Measurements from ENCODE around the gene DBF4B.

DBF4B gene

GRCh38 chr17:44777394-44778348 is 69.2 kb downstream of the DBF4B start:
- DNase-seq (ENCODE audit: low read depth): no peak

DNA sequence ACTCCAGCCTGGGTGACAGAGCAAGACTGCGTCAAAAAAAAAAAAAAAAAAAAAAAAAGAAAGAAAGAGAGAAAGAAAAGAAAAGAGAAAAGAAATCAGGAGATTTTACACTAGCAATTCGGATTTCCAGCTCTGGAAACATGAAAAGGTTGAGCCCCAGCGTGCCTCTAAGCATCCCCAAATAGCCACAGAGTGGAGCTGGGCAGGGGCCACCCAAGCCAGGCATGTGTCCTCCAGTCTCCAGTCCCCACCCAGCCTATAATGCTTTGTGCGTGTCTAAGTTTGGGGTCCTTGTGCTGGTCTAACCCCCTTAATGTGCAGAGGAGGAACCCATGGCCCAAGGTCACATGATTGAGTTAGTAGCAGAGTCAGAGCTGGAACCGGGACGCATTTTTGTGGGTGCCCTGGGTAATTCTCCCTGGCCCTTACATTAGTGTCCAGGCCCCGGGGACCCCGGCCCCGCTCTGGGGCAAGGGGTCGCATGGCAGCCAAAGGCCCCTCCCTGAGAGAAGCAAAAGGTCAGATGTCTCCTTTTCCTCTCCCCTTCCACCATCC is 70.3 kb downstream of the DBF4B start:
- no peak for DNase-seq (ENCODE audit: low read depth)

DNA sequence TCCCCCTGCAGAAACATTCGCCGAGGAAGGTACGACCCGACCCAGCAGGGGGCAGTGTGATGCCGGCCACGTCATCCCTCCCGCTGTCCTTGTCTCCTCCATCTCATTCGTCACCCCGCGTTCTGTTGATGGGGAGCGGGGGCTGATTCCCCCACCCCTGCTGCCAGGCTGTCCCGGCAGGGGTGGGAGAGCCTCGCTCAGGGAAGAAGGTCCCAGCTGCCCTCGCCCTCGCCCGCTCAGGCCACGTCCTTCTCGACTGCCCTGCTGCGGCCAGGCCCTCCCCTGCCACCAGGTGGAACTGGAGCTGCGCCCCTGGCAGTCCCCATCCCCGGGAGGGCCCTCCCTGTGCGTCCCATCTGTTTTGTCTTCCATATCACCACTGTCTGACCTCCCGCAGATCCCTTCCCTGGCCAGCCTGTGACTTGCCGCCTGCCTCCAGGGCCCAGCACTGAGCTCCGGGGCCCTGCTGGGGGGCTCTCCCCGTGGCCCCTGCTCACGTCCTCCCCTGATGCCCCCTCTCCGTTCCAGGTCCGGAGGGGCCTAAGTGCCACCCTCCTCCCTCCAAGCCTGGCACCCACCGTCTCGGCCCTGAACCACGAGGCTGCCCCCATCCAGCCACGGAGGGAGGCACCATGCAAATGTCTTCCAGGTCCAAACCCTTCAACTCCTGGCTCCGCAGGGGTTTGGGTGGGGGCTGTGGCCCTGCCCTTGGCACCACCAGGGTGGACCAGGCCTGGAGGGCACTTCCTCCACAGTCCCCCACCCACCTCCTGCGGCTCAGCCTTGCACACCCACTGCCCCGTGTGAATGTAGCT is 71.0 kb downstream of the DBF4B start:
- DNase-seq (ENCODE audit: low read depth): peak; percentile 68

- no peak for DNase-seq (ENCODE audit: low read depth)
Observed at GRCh38 chr17:44780161-44780560, 71.7 kb downstream of the DBF4B start.

GRCh38 chr17:44780845-44781480 is 72.5 kb downstream of the DBF4B start:
- DNase-seq (ENCODE audit: low read depth): no peak

DNA sequence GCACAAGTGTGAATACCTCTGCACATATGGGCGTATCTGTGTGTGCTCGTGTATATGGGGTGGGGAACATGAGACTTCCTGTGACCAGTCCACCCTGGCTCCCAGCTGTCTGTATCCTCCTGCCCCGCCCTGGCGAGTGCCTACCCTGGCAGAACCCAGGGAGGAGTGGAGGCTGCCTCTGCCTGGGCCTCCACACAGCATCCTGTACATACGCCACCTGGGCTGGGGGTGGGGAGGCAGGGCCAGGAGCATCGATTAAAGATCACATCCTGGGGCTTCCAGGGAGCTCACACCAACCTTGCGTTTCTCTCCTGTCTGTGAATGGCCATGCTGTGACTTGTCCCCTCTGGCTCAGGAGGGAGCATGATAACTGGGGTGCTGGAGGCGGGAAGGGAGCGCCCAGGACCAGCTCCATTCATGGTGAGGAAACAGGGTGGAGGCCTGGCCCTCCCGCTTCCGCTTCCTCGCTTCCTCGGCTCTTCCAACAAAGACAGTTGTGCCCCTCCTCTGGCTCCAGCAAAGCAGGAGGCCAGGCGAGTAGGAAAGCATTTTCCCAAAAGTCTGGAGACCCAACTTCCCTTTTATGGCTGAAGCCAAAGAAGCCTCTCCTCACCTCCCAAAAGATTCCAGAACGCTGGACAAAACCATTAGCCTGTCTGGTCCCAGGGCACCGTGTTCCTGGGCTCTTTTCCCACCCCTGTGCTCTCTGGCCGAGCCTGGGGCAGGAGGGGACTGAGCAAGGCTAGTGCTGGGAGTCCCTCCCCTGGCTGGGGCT is 73.3 kb downstream of the DBF4B start:
- no peak for DNase-seq (ENCODE audit: low read depth)

- no peak for DNase-seq (ENCODE audit: low read depth)
Observed at GRCh38 chr17:44782326-44782850, 73.9 kb downstream of the DBF4B start.

GRCh38 chr17:44785921-44786320 is 77.5 kb downstream of the DBF4B start:
- DNase-seq (ENCODE audit: low read depth): no peak

- DNase-seq (ENCODE audit: low read depth): no peak
Observed at GRCh38 chr17:44786551-44787081, 78.2 kb downstream of the DBF4B start.

DNA sequence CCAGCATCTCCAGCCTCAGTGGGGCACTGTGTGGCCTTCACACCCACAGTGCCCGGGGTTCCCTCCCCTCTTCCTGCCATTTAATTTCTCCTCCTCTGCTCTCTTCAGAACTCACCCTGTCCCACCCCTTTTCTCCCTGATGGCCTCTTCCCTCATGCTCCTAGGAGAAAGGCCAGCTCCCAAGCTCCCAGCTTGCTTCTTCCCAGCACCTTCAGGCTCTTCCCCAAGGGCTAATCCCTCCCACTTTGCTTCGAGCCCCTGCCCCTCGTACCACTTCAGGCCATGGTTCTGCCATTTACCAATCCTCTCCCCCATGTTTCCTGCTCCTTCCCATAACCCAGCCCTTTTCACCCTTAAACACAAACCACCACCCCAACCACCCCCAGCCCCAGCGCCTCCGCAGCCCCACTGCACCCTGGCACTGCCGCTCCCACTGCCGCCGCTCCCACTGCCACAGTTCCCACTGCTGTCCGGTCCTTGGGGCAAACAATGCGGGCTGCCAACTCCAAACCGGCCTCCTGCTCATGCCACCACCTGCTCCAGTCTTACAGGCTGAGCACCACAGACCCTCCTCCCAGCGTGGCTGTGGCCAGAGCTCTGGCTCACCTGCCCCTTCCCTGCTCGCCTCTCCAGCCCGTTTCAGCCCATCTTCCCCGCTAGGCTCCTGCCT is 78.9 kb downstream of the DBF4B start:
- DNase-seq (ENCODE audit: low read depth): no peak

GRCh38 chr17:44788139-44788538 is 79.7 kb downstream of the DBF4B start:
- no peak for DNase-seq (ENCODE audit: low read depth)

DNA sequence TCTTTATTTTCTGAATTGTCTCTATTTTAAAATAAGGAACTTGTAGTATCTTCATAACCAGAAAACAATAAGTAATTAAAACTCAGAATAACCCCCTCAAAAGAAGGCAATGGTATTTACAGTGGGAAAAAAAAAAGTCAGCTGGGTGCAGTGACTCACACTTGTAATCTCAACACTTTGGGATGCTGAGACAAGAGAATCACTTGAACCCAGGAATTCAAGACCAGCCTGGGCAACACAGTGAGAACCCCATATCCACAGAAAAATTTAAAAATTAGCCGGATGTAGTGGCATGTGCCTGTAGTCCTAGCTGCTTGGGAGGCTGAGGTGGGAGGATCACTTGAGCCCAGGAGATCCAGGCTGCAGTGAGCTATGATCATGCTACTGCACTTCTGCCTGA is 83.8 kb downstream of the DBF4B start:
- DNase-seq (ENCODE audit: low read depth): no peak

- DNase-seq (ENCODE audit: low read depth): no peak
Observed at GRCh38 chr17:44793885-44794842, 85.7 kb downstream of the DBF4B start.

DNA sequence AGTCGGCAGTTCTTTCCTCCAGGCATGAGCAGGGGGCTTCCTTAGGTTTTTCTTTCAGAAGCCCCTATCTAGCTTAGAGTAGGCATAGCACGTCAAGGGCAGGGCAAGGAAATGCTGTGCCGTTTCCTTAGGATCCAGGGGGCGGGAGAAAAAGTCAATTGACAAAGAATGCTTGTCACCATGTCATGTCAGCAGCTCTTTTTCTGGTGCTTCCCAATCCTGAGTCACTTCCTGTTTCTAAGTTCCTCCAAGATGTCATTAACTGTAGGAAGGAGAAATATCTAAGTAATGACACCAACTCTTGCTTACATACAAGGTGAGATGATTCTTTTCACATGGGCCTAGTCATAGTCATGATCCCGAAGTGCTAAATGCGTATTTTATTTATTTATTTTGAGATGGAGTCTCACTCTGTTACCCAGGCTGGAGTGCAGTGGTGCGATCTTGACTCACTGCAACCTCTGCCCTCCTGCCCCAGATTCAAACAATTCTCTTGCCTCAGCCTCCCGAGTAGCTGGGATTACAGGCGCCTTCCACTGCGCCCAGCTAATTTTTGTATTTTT is 86.5 kb downstream of the DBF4B start:
- no peak for DNase-seq (ENCODE audit: low read depth)

GRCh38 chr17:44795421-44795820 is 87.0 kb downstream of the DBF4B start:
- DNase-seq (ENCODE audit: low read depth): no peak

DNA sequence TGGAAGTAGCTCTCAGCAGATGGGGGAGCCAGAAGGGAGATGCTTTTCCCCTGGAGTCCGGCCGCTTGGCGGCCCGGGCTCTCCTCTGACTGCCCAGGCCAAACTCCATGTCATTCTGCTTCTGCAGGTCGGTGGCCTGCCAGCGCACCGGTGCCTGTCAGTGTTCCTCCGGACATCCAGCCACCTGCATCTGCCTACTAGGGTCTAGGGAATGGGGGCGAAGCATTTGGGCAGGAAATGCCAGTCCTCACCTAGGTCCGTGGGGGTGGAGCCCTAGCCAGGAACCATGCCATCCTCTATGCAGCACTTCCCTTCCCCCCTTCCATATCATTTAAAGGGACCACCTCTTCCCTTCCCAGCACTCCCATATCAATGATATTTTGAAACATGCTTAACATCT is 87.5 kb downstream of the DBF4B start:
- no peak for DNase-seq (ENCODE audit: low read depth)

- DNase-seq (ENCODE audit: low read depth): no peak
Observed at GRCh38 chr17:44796731-44797130, 88.3 kb downstream of the DBF4B start.

- DNase-seq (ENCODE audit: low read depth): no peak
Observed at GRCh38 chr17:44797802-44798201, 89.3 kb downstream of the DBF4B start.

GRCh38 chr17:44798356-44798755 is 89.9 kb downstream of the DBF4B start:
- no peak for DNase-seq (ENCODE audit: low read depth)

Measured in stimulated activated CD8-positive, alpha-beta memory T cell treated with anti-CD3 and anti-CD28 coated beads, Interleukin-12 subunit alpha, Interleukin-12 subunit beta, amount 100 ng/mL, for 1 hour (primary cell).